Natural killer cell treated with Interleukin-12 subunit alpha and Interleukin-12 subunit beta and Interleukin-15 and Interleukin-18, amount 100 ng/mL, for 72 hours (primary cell): ENCODE data around the gene DNAH11. TPM values are rescaled to one million over a fixed set of nuclear protein-coding genes. Genes with fewer than 3 reads are reported as not detected.
A peak's percentile ranks its signal among the peaks of the same experiment; 100 is the strongest.

Experiments
- ATAC-seq, 2 donors: fragments of 150-1000 bp; cut with Tn5 transposase in 1 of 2; sonication (Bioruptor Pico), chemical (Tn5 transposase) in 1 of 2; 2 replicates each; pipeline ENCODE4 v1.10.0; 2021
- DNase-seq: peaks from one replicate; pipeline ENCODE4 v3.0.0; 2022; ENCODE audit warnings: low spot score
- H3K27ac Mint-ChIP-seq, 2 donors: 1 replicate in 1 of 2; 2 replicates in 1 of 2; pipeline ENCODE4 v1.8.0; 2022; ENCODE audit warnings: mixed read lengths in 2 of 2, mild to moderate bottlenecking in 1 of 2, moderate library complexity in 1 of 2
- H3K27me3 Mint-ChIP-seq, 2 donors: 1 replicate in 1 of 2; 2 replicates in 1 of 2; pipeline ENCODE4 v1.8.0; 2022; ENCODE audit warnings: mixed read lengths in 2 of 2
- H3K36me3 Mint-ChIP-seq: one replicate; pipeline ENCODE4 v1.8.0; 2022; ENCODE audit warnings: mixed read lengths
- H3K4me1 Mint-ChIP-seq, 2 donors: 1 replicate in 1 of 2; 2 replicates in 1 of 2; pipeline ENCODE4 v1.8.0; 2022; ENCODE audit warnings: low read depth in 2 of 2, mixed read lengths in 2 of 2, mild to moderate bottlenecking in 1 of 2
- H3K4me3 Mint-ChIP-seq: one replicate; pipeline ENCODE4 v1.8.0; 2022; ENCODE audit warnings: mixed read lengths
- H3K9me3 Mint-ChIP-seq: 2 replicates; pipeline ENCODE4 v1.8.0; 2022; ENCODE audit warnings: mixed read lengths
- total RNA-seq, 2 donors: library from RNA; stranded (reverse); gene quantifications; one replicate each; pipeline ENCODE4 v1.2.3, GENCODE V29; 2022

The DNAH11 gene
- total RNA-seq, 2 donors from 2014 or later = 0.05 to 0.45 TPM

DNA sequence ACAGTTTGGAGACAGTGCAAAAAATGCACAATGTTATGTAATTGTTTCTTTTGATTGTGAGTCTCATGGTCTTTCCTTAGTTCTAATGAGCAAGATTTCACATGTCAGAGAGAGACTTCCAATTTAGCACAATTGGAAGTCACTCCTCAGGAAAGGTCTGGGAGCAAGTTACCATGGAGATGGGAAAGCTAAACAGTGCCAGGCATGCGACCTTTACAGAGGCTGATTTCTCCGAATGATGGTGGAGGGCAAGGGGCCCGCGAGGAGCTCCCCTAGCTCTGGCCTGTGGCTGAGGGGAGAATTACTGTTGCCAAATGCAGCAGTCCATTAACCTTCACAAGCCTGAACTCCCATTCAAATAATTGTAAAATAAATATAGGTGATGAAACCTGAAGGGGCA, 343.6 kb downstream of the DNAH11 start:
- H3K4me1 Mint-ChIP-seq = no peaks in the 10 kb centered on the region
- H3K27me3 Mint-ChIP-seq = peaks cover 0 to 2% of the 10 kb centered on the region in 2 donors
- H3K36me3 Mint-ChIP-seq = no peaks in the 10 kb centered on the region
- no peak overlapping the region for H3K27ac Mint-ChIP-seq
- DNase-seq (no peak), ATAC-seq (no peak)
- no peaks in the 10 kb centered on the region for H3K9me3 Mint-ChIP-seq
- H3K4me3 Mint-ChIP-seq = no peak overlapping the region

DNA sequence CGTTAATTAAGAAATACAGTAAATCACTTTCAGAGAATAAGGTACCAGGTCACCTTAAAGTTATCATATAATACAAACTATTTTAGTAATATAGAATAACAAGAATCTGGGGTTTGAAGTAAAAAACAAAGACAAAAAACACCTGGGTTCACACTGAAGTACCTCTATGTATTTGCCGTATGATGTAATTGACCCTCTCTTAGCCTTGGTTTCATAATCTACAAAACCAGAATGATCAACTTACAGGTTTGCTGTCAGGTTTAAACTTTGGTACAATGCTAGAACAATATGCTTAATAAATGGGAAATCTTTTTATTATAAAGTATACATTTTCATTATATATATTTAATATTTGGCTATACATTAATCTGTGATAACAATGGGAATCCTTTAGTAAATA, 344.5 kb downstream of the DNAH11 start:
- H3K27me3 Mint-ChIP-seq = peaks cover 0 to 2% of the 10 kb centered on the region in 2 donors
- H3K9me3 Mint-ChIP-seq = no peaks in the 10 kb centered on the region
- no peaks in the 10 kb centered on the region for H3K36me3 Mint-ChIP-seq
- no peak for ATAC-seq
- no peaks in the 10 kb centered on the region for H3K4me1 Mint-ChIP-seq
- DNase-seq = no peak
- H3K4me3 Mint-ChIP-seq = no peak overlapping the region
- no peak overlapping the region for H3K27ac Mint-ChIP-seq

DNA sequence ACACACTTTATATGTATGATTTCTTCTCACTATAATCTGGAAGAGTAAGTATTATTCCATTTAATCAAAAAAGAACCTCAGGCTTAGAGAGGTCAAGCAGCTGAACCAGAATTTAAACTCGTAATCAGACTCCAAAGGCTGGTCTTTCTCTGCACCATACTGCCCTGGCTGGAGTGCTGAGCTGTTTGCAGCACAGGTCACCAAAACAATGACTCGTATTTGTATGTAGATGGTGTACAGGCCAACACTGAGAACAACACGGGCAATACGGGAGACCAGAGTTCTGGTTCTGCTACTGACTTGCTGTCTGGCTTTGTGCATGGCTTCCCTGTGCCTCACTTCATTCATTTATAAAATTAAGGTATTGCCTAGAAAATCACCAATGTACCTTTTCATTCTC, 344.9 kb downstream of the DNAH11 start:
- DNase-seq (no peak), ATAC-seq (no peak)
- H3K9me3 Mint-ChIP-seq = no peaks in the 10 kb centered on the region
- H3K27ac Mint-ChIP-seq = no peak overlapping the region
- H3K4me1 Mint-ChIP-seq = no peaks in the 10 kb centered on the region
- no peak overlapping the region for H3K4me3 Mint-ChIP-seq
- H3K36me3 Mint-ChIP-seq = no peaks in the 10 kb centered on the region
- H3K27me3 Mint-ChIP-seq = peaks cover 0 to 2% of the 10 kb centered on the region in 2 donors

DNA sequence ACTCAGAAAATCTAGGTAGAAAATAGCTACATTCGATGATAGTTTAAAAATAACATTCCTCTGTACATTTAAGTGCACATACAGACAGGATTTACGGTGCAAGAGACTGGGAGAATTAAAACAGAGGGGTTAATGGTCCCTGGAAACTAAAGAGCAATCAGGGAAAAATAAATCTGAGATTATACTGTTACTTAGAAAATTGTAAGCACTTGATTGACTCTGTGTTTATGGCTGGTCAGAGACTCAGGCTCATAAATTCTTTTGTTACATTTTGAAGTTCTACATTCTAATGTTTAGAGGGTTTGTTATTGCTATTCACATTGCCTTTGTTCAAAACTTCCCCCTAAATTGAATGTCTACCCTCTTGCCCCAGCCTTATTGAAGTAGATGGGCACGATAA, 348.5 kb downstream of the DNAH11 start:
- Mint-ChIP-seq H3K4me1 (no peaks in the 10 kb centered on the region), H3K4me3 (no peak overlapping the region), H3K9me3 (no peaks in the 10 kb centered on the region), H3K27ac (no peak overlapping the region), H3K27me3 (peaks cover 0 to under 1% of the 10 kb centered on the region in 2 donors), H3K36me3 (no peaks in the 10 kb centered on the region)
- ATAC-seq = no peak
- DNase-seq = no peak

DNA sequence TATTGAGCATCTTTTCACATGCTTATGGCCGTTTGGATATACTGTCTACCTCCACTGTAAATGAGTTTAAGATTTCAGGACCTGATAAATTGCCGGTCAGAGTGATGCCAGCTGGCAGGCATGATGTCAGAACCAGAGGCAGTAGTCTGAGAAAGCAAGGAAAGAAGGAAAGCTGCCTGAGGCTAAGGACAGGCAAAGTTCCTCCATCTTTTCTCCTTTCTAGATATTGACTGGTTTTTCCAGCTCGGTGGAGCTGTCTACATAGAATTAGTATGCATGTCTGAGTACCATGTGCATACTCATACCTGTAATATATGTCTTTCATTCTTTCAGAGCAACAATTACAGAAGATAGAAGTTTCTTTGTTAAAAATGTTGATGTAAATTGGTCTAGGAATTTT, 350.6 kb downstream of the DNAH11 start:
- no peak for DNase-seq
- Mint-ChIP-seq H3K27me3 (no peaks in the 10 kb centered on the region), H3K9me3 (no peaks in the 10 kb centered on the region), H3K27ac (no peak overlapping the region), H3K4me1 (peaks cover 9 to 10% of the 10 kb centered on the region in 2 donors), H3K36me3 (peaks cover 9% of the 10 kb centered on the region), H3K4me3 (no peak overlapping the region)
- no peak for ATAC-seq

DNA sequence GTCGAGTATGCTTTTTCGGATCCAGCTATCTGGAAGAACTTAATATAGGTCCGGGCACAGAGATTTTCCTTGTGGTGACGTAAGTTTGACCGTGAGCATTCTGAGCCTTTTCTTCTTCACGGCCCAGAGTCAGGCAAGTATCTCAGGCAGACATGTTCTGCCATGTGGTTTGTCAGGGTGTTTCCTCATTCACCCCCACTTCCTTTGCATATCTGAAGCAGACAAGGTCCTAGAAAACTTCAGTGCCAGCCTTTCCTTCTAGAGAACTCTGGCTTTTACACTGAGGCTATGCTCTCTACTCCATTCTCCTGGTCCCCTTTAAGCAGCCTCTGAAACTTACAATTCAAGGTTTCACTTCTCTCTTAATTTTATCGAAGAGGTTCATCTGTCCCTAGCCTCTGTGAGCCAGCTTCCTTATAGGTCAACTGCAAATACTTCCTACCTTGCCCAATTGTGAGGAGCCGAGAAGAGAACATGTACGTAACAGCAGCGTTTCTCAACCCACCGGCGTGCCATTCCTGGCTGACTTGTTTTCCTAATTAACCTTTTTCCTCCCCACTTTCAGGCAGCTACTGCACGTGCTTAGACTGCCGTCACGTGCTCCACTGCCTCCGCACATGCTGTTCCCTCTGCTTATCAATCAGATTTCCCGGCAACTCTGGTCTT, 355.6 kb downstream of the DNAH11 start:
- Mint-ChIP-seq H3K36me3 (peaks cover 9% of the 10 kb centered on the region), H3K4me3 (peak overlapping the region; percentile 93), H3K9me3 (no peaks in the 10 kb centered on the region), H3K27me3 (no peaks in the 10 kb centered on the region), H3K27ac (peak overlapping the region; percentile 91 to 94), H3K4me1 (peaks cover 16 to 20% of the 10 kb centered on the region in 2 donors)
- no peak for DNase-seq
- peak; percentile 69 to 75 for ATAC-seq

DNA sequence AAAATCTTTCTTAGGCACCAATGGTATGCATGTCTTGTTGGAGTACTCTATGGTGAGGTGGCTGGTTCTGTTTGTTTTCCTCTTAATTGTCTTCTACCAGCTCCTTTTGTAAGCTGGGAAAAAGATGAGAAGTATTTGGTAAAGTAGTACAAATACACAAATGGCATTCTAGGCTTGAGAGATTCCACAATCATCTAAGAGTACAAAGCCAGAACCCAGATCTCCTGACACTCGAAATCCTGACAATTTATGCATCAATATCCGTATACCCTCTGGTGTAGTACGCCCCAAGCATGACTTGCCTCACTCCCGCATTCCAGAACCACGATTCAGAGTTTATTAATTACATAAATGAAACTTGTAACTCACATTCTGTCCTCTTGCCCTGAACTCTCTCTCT, 359.4 kb downstream of the DNAH11 start:
- Mint-ChIP-seq H3K9me3 (no peaks in the 10 kb centered on the region), H3K4me1 (peaks cover 16 to 20% of the 10 kb centered on the region in 2 donors), H3K36me3 (peaks cover 9% of the 10 kb centered on the region), H3K27ac (no peak overlapping the region), H3K4me3 (no peak overlapping the region), H3K27me3 (no peaks in the 10 kb centered on the region)
- ATAC-seq (no peak), DNase-seq (no peak)

DNA sequence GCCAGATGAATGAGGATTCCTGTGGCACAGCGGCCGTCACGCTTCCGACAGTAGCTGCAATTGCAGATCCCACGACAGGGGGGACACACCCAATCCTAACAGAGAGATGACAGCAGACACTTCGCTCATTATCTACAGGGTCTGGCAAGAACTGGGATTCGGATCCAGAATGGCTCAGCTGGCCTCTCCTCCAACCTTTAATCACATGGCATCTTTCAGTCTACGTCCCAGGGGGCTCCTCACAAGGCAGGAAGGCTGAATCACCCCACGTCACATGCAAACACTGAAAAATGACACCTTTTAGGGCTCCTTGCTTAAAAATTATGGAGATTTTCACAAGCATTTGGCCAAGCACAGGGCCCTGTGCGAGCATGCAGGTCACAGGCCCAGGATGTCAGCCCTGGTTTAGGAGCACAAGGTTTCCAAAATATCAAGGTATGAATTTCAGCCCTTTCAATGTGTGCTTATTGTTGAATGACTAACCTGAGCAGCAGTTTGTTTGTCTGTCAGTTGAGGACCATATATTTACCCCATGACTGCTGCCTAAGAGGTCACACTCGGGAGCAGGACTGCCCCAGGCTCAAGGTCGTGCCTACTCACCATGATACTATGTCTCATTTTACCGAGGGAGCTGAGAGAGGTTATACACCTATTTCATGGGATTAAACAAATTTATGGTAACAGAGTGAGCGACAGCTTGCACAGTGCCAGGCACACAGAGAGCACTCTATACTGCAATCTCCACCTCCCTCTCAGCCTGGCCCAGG, 360.4 kb downstream of the DNAH11 start:
- Mint-ChIP-seq H3K4me3 (no peak overlapping the region), H3K9me3 (no peaks in the 10 kb centered on the region), H3K4me1 (peaks cover 8 to 12% of the 10 kb centered on the region in 2 donors), H3K36me3 (peaks cover 2% of the 10 kb centered on the region), H3K27ac (no peak overlapping the region), H3K27me3 (no peaks in the 10 kb centered on the region)
- no peak for ATAC-seq
- no peak for DNase-seq

DNA sequence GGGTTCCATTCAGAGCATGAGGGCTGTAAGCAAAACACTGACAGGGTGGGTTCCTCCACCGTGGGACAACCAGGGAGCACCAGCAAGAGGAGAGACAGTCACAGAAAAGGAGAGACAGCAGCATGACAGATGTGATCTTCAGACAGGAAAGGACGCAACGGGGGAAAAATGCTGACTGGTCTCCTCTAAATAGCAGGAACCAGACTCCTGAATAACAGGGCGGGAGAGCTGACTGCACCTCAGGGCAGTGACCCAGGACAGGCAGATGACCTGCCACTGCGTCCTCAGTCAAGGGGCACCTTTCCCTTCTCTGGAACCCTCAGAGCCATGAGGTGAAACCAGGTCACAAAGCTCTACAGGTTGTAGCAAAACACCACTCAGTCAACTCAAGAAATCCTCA, 365.9 kb downstream of the DNAH11 start:
- no peak for ATAC-seq
- no peaks in the 10 kb centered on the region for H3K36me3 Mint-ChIP-seq
- H3K4me3 Mint-ChIP-seq = no peak overlapping the region
- H3K9me3 Mint-ChIP-seq = no peaks in the 10 kb centered on the region
- H3K27me3 Mint-ChIP-seq = no peaks in the 10 kb centered on the region
- DNase-seq = no peak
- H3K4me1 Mint-ChIP-seq = no peaks in the 10 kb centered on the region
- no peak overlapping the region for H3K27ac Mint-ChIP-seq

DNA sequence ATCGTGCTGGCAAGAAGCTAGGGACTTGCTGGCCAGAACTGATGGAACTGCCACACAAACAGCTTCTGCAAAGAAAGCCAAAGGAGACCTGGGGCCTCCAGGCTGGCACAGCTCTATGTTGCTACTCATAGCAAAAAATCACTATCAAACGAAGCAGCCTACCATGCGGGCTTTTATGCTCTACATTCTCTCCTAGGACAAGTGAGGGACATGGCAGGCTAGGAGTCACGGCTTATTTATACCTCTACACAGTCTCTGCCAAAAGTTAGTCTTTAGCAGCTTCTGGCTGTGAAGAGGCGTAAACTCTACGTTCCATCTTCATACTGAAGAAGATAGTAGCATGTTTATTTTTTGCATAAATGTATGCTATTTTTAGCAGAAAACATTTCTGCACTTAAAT, 367.4 kb downstream of the DNAH11 start:
- Mint-ChIP-seq H3K36me3 (no peaks in the 10 kb centered on the region), H3K4me1 (no peaks in the 10 kb centered on the region), H3K27me3 (no peaks in the 10 kb centered on the region), H3K4me3 (no peak overlapping the region), H3K9me3 (no peaks in the 10 kb centered on the region), H3K27ac (no peak overlapping the region)
- DNase-seq = no peak
- ATAC-seq = no peak

DNA sequence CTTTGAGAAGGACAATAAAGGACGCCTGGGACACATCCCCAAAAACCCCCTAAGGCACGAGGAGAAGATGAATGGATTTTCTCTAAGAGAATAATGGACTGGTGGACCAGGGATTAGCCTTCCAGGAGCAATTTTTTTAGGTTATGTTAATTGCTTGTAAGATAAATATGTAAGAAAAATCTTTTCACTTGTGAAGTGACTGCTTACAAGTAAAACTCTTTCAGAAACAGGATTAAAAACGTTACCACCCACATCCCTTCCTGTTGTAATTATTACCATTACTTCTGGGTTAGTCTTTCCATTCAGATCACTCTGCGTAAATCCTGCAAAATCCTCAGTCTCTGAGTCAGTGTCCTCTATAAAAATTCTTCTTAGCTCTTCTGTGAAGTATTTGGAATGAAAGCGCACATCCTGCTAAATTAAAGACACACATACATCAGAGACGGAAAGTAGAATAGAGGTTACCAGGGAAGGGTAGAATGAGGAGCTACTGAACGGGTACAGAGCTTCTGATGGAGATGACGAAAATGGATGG, 368.6 kb downstream of the DNAH11 start:
- DNase-seq = no peak
- H3K4me1 Mint-ChIP-seq = no peaks in the 10 kb centered on the region
- H3K27me3 Mint-ChIP-seq = no peaks in the 10 kb centered on the region
- no peaks in the 10 kb centered on the region for H3K36me3 Mint-ChIP-seq
- H3K27ac Mint-ChIP-seq = no peak overlapping the region
- ATAC-seq = no peak
- H3K4me3 Mint-ChIP-seq = no peak overlapping the region
- no peaks in the 10 kb centered on the region for H3K9me3 Mint-ChIP-seq

DNA sequence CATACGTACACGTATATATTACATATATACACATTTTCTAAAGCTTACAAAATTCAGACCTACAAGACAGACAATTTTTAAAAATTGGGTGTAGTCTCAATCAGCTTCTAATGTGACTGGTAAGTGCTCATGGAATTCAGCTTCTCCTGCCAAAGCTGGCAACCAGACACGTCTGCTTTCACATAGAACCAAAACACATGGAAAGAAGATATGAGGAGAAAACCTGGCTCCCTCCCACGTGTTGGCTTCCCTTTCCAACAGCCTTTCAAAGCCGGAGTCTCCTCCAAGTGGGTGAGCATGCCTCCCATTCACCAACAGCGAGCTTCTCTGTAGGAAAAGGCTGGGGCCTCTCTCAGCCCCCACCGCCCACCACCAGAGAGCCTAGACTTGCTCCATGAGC, 369.5 kb downstream of the DNAH11 start:
- DNase-seq (no peak), ATAC-seq (no peak)
- H3K4me3 Mint-ChIP-seq = no peak overlapping the region
- H3K9me3 Mint-ChIP-seq = no peaks in the 10 kb centered on the region
- H3K36me3 Mint-ChIP-seq = no peaks in the 10 kb centered on the region
- no peaks in the 10 kb centered on the region for H3K4me1 Mint-ChIP-seq
- no peaks in the 10 kb centered on the region for H3K27me3 Mint-ChIP-seq
- no peak overlapping the region for H3K27ac Mint-ChIP-seq

DNA sequence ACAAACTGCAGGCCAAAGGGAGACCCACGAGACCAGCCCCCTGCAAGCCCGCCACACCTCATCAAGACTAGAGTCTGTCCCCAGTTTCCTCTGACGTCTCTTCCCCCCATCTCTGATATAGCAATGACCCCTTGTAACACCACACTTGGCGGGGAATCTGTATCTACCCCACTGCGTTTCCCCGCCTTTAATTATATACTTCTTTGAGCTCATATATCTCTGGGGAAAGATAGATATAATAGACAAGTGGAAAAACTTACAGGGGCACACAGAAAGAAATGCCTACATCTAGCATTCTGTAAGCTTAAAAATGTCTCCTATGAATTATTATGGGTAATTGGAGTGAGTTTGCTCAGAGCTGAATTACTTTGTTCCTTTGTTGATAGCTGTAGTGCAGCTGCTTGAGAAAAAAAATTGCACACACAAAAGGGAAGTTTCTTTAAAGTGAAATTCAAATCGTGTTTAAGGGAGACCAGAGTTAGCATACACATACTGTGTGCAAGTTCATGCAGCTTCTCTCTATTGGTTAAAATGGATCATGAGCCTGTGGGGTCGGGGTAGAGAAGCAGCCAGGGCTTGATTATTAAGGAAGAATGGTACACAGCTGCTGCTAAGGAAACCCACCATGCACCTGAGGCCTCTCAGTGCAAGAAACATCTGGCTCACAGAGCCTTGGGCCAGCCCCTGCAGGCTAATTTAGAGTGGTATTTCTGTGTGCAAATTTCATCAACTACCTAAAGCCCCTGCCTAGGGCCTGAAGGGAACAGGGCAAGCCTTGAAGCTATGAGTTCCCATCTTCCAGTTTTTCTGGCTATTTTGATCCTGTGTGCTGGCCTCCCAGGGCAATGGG, 370.3 kb downstream of the DNAH11 start:
- Mint-ChIP-seq H3K9me3 (no peaks in the 10 kb centered on the region), H3K4me3 (no peak overlapping the region), H3K36me3 (no peaks in the 10 kb centered on the region), H3K27ac (no peak overlapping the region), H3K4me1 (no peaks in the 10 kb centered on the region), H3K27me3 (no peaks in the 10 kb centered on the region)
- ATAC-seq (no peak), DNase-seq (no peak)

DNA sequence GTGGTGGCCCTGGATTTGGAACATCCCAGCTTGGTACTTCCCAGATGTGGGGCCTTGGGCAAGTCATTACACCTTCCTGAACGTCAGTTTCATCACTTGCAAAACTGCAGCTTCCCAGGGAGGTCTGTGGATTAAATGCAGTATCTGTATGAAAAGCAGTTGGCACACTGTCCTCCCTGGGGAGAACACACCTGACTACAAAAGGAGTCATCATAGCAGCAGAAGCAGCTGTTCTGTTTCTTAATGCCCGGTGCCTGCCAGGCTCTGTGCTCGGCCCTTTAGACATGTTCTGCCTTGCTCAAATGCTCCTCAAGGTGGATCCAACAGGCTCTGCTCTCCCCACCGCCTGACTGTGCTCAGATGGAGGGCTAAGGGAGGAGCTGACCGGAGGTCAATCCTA, 371.8 kb downstream of the DNAH11 start:
- Mint-ChIP-seq H3K27me3 (peaks cover 0 to 2% of the 10 kb centered on the region in 2 donors), H3K27ac (no peak overlapping the region), H3K4me3 (no peak overlapping the region), H3K36me3 (no peaks in the 10 kb centered on the region), H3K4me1 (no peaks in the 10 kb centered on the region), H3K9me3 (no peaks in the 10 kb centered on the region)
- no peak for DNase-seq
- no peak for ATAC-seq
